SK-N-SH (cell line): ENCODE results near the gene SYNPO2. TPM values are rescaled to one million over a fixed set of nuclear protein-coding genes. Genes with fewer than 3 reads are reported as not detected.

Experiments used
- CTCF ChIA-PET: fragments of 300-600, 350-600 bp; formaldehyde crosslinking; extraction: SDS; loops from one replicate; lab custom pipeline; 2021; lab: Yijun Ruan, JAX
- POLR2A ChIA-PET: fragments of 350-600 bp; sonication (Branson Sonifier 250); formaldehyde crosslinking; extraction: SDS; loops from one replicate; lab custom pipeline; 2020; ENCODE audit warnings: antibody characterized with exemption, inconsistent platforms; lab: Yijun Ruan, JAX
- DNase-seq: peaks from one replicate; pipeline ENCODE4 v3.0.0; 2012
- H2AFZ ChIP-seq: fragments of 200-600 bp; sonication (generic); 2 replicates; pipeline ENCODE4 v1.8.1; 2016; ENCODE audit warnings: antibody characterized with exemption, mild to moderate bottlenecking, low read depth
- H3F3A ChIP-seq: fragments of 200-600 bp; sonication (generic); replicated peaks from 2 replicates; pipeline ENCODE3; 2016; ENCODE audit warnings: antibody characterized with exemption, mild to moderate bottlenecking; ENCODE audit not compliant: insufficient read depth
- H3K27ac ChIP-seq, 2 experiments: fragments of 200-500 bp in 1 of 2; fragments of 200-600 bp in 1 of 2; sonication (Bioruptor generic) in 1 of 2; sonication (generic), shearing (Covaris generic) in 1 of 2; 2 replicates each; pipeline versions ENCODE4 v1.5.1 to v1.6.1; 2014 to 2016; ENCODE audit warnings: low read depth in 2 of 2, inconsistent platforms in 1 of 2, low read length in 1 of 2, mild to moderate bottlenecking in 1 of 2, mixed read lengths in 1 of 2
- H3K27me3 ChIP-seq: fragments of 200-600 bp; sonication (generic), shearing (Covaris generic); 2 replicates; pipeline ENCODE4 v1.6.1; 2016; ENCODE audit warnings: mixed run types; ENCODE audit not compliant: insufficient read depth
- H3K36me3 ChIP-seq, 2 experiments: fragments of 200-500 bp in 1 of 2; fragments of 200-600 bp in 1 of 2; sonication (Bioruptor generic) in 1 of 2; sonication (generic) in 1 of 2; replicated peaks in 1 of 2; 2 replicates each; pipeline versions ENCODE3 to v1.5.1; 2014 to 2016; ENCODE audit warnings: low read length in 1 of 2, mild to moderate bottlenecking in 1 of 2; ENCODE audit not compliant: insufficient read depth in 2 of 2, control insufficient read depth in 1 of 2
- H3K4me1 ChIP-seq, 2 experiments: fragments of 200-500 bp in 1 of 2; fragments of 200-600 bp in 1 of 2; sonication (Bioruptor generic) in 1 of 2; sonication (generic), shearing (Covaris generic) in 1 of 2; 2 replicates each; pipeline versions ENCODE4 v1.5.1 to v1.6.1; 2014 to 2016; ENCODE audit warnings: low read depth in 1 of 2, low read length in 1 of 2, mixed run types in 1 of 2; ENCODE audit not compliant: insufficient read depth in 2 of 2, control insufficient read depth in 1 of 2
- H3K4me2 ChIP-seq: fragments of 200-600 bp; sonication (generic), shearing (Covaris generic); 2 replicates; pipeline ENCODE4 v1.6.1; 2017; ENCODE audit warnings: mixed run types
- H3K4me3 ChIP-seq, 2 experiments: fragments of 200-500 bp in 1 of 2; fragments of 200-600 bp in 1 of 2; sonication (Bioruptor generic) in 1 of 2; sonication (generic), shearing (Covaris generic) in 1 of 2; 2 replicates each; pipeline versions ENCODE4 v1.5.1 to v1.8.1; 2014 to 2016; ENCODE audit warnings: low read depth in 2 of 2, inconsistent platforms in 1 of 2, low read length in 1 of 2, mild to moderate bottlenecking in 1 of 2, mixed read lengths in 1 of 2, moderate library complexity in 1 of 2
- H3K79me2 ChIP-seq: fragments of 200-600 bp; sonication (generic); 2 replicates; pipeline ENCODE4 v1.8.1; 2017; ENCODE audit warnings: mild to moderate bottlenecking; ENCODE audit not compliant: insufficient read depth
- H3K9ac ChIP-seq: fragments of 200-600 bp; sonication (generic); 2 replicates; pipeline ENCODE4 v1.6.1; 2017; ENCODE audit warnings: mixed run types
- H3K9me2 ChIP-seq: fragments of 200-600 bp; sonication (generic); 2 replicates; pipeline ENCODE4 v1.6.1; 2017; ENCODE audit warnings: mixed run types
- H3K9me3 ChIP-seq: fragments of 200-600 bp; sonication (generic); 2 replicates; pipeline ENCODE4 v1.6.1; 2017; ENCODE audit warnings: mixed run types, mild to moderate bottlenecking, moderate library complexity
- H4K20me1 ChIP-seq: fragments of 200-600 bp; sonication (generic); 2 replicates; pipeline ENCODE4 v1.6.1; 2017; ENCODE audit warnings: mild to moderate bottlenecking, mixed run types; ENCODE audit not compliant: insufficient read depth
- CTCF ChIP-seq: fragments of 200-600 bp; sonication (generic); IDR thresholded peaks from 2 replicates; pipeline ENCODE4 v1.6.1; 2017; ENCODE audit warnings: antibody characterized with exemption, mild to moderate bottlenecking, moderate library complexity
- FOXJ3 ChIP-seq: sonication (generic); formaldehyde crosslinking; IDR thresholded peaks from 2 replicates; pipeline ENCODE4 v1.5.1; 2020; ENCODE audit warnings: mild to moderate bottlenecking, missing genetic modification reagents
- GATA2 ChIP-seq: sonication (generic); formaldehyde crosslinking; IDR thresholded peaks from 2 replicates; pipeline ENCODE4 v1.5.0; 2020; ENCODE audit warnings: mild to moderate bottlenecking, missing genetic modification reagents
- NRF1 ChIP-seq: IDR thresholded peaks from 2 replicates; pipeline ENCODE4 v1.6.1; 2012; ENCODE audit warnings: low read depth, mild to moderate bottlenecking, low read length
- REST ChIP-seq: IDR thresholded peaks from 2 replicates; pipeline ENCODE4 v1.6.1; 2012; ENCODE audit warnings: mild to moderate bottlenecking, low read depth, low read length, moderate library complexity
- YY1 ChIP-seq: IDR thresholded peaks from 2 replicates; pipeline ENCODE4 v1.4.0; 2012; ENCODE audit warnings: low read depth, mild to moderate bottlenecking
- polyA plus RNA-seq, 3 experiments: library from polyadenylated mRNA; depleted of rRNA; stranded (reverse); fragments of >200 nt; gene quantifications; 2 replicates each; pipeline ENCODE4 v1.2.3, GENCODE V29; 2012
- TF ChIP-seq, protein P1 (sequence below): IDR thresholded peaks from 2 replicates; pipeline ENCODE4 v1.4.0; 2012; ENCODE audit warnings: low read depth
- TF ChIP-seq, protein P2 (sequence below): fragments of 150-350 bp; IDR thresholded peaks from 2 replicates; pipeline ENCODE4 v1.6.1; 2016; ENCODE audit warnings: mild to moderate bottlenecking, low read depth, low read length

SYNPO2 gene
- polyA plus RNA-seq, 1 of the 3 experiments (the other 2 are of a cell fraction): 7.2 TPM

DNA sequence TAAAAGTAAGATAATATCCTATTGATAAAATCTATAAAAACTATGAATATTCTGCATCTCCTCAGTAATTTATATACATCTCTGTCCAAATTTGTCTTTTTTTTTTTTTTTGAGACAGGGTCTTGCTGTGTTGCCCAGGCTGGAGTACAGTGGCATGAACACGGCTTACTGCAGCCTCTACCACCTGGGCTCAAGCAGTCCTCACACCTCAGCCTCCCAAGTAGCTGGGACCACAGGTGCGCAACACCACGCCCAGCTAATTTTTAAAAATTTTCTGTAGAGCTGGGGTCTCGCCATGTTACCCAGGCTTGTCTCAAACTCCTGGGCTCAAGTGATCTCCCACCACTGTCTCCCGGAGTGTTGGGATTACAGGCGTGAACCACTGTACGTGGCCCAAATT lies 40.4 kb upstream of the SYNPO2 start (continued):
- TF ChIP-seq CTCF (no peak), FOXJ3 (CRISPR knock-in tag) (no peak), GATA2 (no peak)

GRCh38 chr4:118848901-118849300 lies 39.8 kb upstream of the SYNPO2 start:
- H3K9me2 ChIP-seq: no peaks in the 10 kb centered on the region
- DNase-seq: no peak
- H3K9me3 ChIP-seq: no peaks in the 10 kb centered on the region
- H3K27ac ChIP-seq: no peak overlapping the region
- H3K27me3 ChIP-seq: no peaks in the 10 kb centered on the region
- no peak overlapping the region for H3K9ac ChIP-seq
- TF ChIP-seq YY1 (no peak), FOXJ3 (CRISPR knock-in tag) (no peak), REST (no peak), NRF1 (no peak)
- TF ChIP-seq, protein P1, sequence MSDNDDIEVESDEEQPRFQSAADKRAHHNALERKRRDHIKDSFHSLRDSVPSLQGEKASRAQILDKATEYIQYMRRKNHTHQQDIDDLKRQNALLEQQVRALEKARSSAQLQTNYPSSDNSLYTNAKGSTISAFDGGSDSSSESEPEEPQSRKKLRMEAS: no peak
- TF ChIP-seq, protein P2, sequence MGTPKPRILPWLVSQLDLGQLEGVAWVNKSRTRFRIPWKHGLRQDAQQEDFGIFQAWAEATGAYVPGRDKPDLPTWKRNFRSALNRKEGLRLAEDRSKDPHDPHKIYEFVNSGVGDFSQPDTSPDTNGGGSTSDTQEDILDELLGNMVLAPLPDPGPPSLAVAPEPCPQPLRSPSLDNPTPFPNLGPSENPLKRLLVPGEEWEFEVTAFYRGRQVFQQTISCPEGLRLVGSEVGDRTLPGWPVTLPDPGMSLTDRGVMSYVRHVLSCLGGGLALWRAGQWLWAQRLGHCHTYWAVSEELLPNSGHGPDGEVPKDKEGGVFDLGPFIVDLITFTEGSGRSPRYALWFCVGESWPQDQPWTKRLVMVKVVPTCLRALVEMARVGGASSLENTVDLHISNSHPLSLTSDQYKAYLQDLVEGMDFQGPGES: no peak
- no peak overlapping the region for H3K4me3 ChIP-seq
- H2AFZ ChIP-seq: no peak overlapping the region
- 0 out of 4 replicates have a peak, but pooled peaks cover 0 to 3% of the 10 kb centered on the region in 2 experiments for H3K4me1 ChIP-seq
- no peaks in the 10 kb centered on the region for H4K20me1 ChIP-seq
- H3K36me3 ChIP-seq: no peaks in the 10 kb centered on the region
- H3F3A ChIP-seq: no peaks in the 10 kb centered on the region
- no peaks in the 10 kb centered on the region for H3K79me2 ChIP-seq
- ChIA-PET CTCF (interaction anchor here (3.7 kb wide), 1 partner anchor 16 kb away, joined by 14 read pairs; no protein-coding TSS in a partner anchor), POLR2A (no interaction called here)
- H3K4me2 ChIP-seq: no peak overlapping the region
